Measurements from ENCODE around the gene MRPL55.

MRPL55 gene

DNA sequence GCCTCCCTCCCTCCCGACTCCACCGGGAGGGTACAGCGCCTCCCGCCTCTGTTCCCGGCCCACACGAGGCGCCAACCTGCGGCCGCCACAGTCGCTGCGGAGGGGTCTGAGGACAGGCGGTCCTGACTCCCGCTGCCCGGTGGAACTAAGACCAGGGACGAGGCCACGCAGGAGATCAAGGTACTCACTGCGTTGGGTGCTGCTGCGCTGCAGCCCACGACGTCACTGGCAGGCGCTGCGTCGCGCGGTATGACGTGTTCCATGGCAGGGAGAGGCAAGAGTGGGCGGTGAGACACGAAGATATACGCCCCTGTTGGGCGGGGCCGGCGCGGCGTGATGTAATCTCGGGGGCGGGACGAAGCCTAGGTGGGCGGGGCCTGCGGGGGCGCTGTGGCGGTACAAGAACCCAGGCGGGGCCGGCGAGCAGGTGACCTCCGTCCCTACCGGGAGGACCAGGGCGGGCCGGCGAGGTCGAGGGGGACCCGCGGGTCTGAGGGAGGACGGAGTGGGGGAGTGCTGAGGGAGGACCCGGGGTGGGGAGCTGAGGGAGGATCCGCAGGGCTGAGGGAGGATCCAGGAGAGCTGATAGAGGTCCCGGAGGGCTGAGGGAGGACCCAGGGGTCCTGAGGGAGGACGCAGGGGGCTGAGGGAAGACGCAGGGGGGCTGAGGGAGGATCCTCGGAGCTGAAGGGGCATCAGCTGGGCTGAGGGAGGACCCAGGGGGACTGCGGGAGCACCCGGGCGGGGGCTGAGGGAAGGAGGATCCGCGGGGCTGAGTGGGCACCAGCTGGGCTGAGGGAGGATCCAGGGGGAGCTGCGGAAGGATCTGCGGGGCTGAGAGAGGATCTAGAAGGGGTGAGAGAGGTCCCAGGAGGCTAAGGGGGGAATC is at the start of gene MRPL55:
MRPL55 (minus strand) TSS at position 227 of the 889 bp plus-strand sequence. CDS start 1,039 bp downstream, outside the sequence.
- peak; percentile 80 for DNase-seq

DNA sequence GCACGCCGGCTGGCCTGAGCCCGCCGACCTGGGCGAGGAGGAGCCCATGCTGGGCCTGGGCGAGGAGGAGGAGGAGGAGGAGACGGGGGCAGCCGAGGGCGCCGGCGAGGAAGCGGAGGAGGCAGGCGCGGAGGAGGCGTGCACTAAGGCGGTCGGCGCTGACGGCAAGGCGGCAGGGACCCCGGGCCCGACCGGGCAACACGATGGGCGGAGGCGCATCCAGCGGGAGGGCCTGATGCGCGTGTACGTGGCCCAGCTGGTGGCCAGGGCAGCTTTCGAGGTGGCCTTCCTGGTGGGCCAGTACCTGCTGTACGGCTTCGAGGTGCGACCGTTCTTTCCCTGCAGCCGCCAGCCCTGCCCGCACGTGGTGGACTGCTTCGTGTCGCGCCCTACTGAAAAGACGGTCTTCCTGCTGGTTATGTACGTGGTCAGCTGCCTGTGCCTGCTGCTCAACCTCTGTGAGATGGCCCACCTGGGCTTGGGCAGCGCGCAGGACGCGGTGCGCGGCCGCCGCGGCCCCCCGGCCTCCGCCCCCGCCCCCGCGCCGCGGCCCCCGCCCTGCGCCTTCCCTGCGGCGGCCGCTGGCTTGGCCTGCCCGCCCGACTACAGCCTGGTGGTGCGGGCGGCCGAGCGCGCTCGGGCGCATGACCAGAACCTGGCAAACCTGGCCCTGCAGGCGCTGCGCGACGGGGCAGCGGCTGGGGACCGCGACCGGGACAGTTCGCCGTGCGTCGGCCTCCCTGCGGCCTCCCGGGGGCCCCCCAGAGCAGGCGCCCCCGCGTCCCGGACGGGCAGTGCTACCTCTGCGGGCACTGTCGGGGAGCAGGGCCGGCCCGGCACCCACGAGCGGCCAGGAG is 49.3 kb upstream of the MRPL55 start:
- DNase-seq = no peak

DNA sequence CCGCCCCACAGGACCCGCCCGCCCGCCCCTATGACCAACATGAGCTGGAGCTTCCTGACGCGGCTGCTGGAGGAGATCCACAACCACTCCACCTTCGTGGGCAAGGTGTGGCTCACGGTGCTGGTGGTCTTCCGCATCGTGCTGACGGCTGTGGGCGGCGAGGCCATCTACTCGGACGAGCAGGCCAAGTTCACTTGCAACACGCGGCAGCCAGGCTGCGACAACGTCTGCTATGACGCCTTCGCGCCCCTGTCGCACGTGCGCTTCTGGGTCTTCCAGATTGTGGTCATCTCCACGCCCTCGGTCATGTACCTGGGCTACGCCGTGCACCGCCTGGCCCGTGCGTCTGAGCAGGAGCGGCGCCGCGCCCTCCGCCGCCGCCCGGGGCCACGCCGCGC is 48.6 kb upstream of the MRPL55 start:
- no peak for DNase-seq

DNA sequence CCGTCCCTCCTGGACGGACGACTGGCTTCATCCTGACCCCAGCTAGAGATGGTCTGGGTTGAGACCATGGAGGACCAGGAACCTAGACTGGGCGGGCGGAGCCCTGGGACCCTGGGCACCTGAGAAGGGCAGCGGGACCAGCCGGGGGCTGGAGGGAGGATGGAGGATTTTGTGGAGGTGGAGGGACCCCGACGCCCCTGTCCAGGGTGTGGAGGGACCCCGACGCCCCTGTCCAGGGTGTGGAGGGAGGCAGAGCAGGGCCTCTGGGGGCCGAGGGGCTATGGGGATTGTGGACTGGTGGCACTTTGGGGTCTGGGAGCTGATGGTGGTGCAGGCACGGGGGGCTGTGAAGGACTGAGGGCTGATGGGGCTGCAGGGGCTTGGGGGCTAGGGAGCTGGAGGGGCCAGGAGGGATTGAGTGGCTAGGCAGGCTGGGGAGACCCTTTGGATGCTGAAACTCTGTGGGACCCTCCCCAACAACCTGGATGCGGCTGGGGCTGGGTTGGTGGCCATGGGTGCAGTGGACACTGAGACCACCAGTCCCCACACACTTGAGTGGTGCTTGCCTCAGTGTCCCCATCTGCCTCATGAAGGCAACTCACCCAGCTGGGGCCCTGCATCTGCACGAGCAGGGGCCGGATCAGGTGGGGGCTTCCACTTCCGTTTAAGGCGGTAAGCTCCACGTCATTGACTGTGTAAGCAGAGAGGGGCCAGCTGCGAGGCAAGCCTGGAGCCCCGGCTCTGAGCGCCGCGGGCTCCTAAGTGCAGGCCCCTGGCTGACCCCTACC is 48.0 kb upstream of the MRPL55 start:
- no peak for DNase-seq

DNA sequence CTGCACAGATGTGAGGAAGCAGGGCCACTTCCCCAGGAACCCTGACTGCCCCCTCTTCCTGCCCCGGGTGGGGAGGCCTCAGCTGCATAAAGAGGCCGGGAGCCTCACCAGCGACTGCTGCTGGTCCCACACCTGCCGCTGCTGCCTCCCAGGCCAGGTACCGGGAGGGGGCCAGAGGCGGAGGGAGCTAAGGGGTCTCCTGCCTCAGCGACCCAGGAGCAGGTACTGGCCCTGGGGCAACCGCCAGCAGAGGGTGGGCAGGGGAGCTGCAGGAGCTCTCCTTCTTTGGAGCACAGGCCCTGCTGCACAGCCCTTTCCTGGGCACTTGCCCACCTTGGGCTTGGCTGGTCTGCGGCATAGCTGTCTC is 47.4 kb upstream of the MRPL55 start:
- no peak for DNase-seq

DNA sequence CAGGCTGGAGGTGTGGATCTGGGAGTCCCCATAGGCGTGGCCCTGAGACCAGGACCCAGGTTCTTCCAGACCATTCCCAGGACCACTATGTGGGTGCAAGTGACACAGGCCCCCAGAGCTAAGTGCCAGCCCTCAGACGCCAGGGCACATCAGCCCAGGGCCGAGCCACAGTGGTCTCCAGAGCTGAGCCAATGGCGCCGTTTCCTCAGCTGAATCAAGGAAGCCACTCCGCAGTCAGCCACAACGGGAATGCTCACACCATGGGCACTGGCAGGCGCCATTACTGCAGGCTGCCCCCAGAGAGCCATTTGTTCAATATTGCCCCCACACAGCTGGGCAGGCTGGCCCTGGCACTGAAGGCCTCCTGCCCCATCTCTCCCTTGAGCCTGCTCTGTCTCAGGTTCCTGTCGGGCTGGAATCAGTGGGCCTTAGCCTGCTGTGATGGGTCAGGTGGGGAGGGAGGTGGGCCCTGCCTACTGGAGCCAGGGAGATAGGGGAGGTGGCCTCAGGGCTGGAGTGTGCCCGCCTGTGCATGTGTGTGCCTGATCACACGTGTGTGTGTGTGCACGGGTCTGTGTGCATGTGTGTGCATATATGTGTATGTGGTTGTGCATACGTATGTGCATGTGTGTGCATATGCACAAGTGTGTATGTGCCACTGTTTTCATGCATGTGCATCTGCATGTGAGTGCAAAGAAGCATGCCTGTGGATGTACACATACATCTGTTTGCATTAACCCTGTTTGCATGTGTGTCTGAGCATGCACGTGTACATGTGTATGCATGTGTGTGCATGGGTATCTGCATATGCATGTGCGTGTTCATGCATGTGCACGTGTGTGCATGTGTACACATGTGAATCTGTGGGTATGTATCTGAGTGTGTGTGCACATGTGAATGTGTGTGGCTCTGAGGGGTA is 46.8 kb upstream of the MRPL55 start:
- no peak for DNase-seq

DNA sequence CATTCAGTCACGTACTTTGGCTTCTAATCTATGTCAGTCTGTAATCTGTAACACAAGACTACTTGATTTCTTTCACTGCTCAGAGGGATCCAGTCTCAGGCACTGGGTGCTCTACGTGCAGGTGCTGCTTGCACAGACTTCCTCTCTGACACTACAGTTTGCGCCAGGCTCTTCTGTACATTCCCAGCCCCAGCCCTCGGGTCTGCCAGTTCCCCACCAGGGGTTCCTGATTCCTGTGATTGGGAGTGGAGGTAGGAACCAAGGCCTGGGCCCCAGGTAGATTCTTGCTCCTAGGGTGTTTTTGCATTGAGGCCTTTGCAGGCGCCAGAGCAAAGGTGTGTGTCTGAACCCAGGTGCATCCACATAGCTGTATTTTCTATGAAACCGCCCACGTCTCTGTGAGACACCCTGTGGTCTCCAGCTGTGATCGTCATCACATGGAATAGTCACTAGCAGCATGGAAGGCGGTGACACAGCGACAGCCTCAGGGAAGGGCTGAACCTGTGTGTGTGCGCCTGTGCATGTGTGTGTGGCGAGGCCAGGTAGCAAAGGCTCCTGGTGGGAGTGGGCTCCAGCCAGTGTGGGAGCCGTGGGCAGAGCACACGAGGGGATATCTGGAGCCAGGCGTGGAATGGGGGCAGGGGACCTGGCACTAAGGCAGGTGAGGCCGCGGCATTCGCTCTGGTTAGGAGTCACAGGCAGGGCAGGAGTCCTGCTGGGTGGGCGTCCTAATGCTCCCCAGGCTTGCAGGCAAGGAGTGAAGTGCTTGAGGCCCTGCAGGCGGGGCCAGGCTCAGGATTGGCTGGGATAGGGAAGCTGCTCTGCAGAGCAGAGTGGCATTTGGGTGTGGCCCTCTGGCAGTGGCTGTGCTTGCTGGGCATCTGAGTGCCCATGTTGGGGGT is 45.8 kb upstream of the MRPL55 start:
- no peak for DNase-seq

DNA sequence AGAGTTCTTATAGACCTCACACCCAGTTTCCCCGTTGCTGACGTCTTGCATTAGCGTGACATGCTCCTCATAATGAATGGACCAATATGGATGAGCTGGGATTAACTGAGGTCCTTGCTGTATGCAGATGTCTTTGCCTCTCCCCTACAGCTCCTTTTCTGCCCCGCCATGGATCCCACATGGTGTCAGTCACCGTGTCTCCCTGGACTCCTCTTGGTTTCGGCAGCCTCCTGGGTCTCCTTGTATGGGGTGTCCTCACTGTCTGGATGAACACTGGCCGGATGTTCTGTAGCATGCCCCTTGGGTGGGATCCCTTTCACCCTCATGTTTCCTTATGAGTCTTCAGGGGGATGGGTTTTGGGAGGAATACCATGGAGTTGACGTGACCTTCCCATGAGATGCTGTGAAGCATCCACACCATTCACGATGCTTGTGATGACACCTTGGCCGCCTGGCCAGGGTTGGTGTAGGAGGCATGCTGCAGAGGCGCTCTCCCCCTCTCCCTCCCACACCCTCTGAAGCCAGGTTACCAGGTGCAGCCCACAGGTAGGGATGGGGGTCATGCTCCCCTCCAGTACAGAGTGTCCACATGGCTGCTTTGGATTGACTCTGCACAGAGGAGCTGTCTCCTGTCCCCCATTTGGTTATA is 45.0 kb upstream of the MRPL55 start:
- DNase-seq = no peak

DNA sequence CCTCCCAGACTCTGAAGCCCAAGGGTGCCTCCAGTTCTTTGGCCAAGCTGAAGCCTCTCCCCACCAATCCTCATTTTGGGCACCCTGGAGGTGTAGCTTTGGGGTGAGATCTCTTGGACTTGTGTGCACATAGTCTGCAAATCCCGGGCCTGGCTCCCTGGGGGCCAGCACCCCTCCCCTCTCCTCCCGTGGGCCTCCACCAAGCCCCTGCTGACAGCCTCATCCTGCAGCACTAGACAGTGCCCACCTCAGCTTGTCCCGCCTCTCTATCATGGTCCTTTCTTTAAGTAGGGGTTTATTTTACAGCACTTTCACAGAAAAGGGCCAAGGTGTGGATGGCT is 43.8 kb upstream of the MRPL55 start:
- DNase-seq = no peak

DNA sequence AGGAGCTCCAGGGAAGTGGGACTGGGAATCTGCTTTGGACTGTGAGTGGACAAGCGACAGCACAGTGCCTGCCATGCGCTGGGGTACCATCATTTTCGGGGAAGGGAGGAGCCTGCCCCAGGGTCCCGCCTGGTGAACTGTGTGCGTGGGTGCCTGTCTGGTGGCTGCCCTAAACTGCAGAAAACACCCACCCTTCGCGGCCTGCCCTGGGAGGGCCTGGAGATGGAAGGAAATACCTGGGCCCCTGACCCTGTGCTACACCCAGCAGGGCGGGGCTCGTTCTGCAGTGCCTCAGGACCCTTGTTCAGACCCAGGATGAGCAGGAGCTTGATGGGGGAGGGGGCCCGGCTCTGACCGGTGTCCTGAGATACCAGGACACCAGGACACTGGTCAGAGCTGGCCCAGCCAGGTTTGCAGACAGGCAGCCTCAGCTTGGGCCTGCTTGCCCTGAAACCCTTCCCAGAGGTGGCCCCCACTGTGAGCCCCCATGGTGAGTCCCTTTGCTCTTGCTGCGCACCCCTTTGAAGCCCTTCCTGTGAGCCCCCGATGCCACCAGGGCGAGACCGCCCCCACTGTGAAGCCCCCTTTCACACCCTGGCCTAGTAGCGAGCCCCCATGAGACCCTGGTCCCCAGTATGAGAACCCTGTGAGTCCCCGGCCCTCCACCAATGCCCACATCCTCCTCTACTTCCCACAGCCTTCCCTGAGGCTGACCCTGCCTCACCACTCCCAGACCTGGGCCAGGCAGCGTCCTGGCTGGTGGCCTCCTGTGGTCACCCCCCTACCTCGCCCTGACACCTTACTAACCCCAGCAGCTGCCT is 43.2 kb upstream of the MRPL55 start:
- no peak for DNase-seq

DNA sequence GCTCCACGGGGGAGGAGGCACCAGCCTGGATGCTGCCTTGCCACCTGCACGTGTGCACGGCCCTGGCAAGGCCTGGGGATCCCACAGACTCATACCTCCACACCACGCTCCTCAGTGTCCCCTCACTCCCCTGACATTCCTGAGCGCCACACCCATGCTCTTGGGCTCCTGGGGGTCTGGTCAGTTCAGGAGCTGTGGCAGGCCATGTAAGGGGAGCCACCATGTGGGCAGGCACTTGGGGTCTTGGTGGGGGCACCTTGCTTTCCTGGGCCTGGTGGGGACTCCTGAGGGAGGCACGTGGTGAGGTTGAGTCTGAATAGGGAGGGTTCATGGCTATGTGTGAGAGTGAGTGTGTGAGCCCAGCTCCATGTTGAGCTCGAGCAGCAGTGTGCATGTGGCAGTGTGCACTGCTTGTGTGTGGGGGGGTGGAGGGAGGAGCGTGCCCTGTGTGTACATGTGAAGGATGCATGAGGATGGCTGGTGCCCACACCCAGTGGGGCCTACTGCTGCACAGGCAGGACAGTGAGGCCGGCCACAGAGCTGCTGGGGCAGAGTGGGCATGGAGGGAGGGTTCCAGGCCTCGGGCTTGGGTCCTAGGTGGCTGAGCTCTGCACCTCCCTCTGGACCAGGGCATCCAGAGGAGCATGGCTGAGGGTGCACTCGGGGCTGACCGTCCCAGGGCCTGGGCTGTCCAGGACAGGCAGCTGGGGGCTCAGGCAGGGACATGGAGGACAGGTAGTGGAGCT is 42.3 kb upstream of the MRPL55 start:
- no peak for DNase-seq

DNA sequence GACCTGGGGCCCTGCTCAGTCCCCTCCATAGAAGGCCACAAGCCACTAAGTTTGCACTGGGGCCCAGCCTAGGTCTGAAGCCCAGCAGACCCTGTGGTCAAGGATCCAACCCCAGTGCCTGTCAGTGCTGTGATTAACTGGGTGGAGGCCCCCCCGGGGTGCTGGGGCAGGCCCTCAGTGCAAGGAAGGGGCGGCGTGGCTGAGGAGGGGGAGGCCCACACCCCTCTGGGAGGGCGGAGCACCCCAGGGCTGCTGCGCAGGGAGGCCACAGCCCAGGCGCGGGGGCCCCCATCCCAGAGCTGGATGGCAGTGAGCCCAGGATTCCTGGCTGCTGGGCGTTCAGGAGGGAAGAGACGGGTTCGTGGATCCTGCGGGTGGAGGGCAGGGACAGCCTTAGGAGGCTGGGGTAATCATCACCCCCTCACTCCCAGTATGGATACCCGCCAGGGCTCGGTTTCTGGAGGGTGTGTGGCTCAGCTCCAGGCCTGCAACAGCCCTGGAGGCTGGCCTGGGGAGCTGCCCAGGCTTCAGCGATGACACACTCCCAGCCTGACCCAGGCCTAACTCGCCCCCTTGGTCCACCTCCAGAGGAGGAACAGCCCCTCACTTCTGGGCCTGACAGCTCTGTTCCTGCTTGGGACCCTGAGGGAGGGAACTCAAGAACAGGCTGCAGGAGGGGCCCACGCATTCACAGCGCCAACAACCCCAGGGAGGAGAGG is 41.5 kb upstream of the MRPL55 start:
- no peak for DNase-seq

DNA sequence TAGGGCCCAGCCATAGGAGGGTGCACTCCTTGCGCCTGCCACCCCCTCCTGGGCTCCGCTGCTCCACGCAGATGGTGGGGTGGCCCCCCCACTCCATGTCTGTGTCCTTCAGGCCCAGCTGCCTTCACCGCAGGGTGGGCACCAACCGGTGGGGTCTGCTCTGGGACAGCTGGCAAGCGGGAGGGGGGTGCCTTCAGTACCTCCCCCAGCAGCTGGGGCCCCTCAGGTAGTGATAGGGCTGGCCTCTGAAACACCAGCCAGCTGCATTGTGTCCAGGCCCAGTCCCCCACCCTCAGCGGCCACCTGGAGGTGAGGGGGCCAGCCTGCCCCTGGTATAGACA is 41.0 kb upstream of the MRPL55 start:
- no peak for DNase-seq

DNA sequence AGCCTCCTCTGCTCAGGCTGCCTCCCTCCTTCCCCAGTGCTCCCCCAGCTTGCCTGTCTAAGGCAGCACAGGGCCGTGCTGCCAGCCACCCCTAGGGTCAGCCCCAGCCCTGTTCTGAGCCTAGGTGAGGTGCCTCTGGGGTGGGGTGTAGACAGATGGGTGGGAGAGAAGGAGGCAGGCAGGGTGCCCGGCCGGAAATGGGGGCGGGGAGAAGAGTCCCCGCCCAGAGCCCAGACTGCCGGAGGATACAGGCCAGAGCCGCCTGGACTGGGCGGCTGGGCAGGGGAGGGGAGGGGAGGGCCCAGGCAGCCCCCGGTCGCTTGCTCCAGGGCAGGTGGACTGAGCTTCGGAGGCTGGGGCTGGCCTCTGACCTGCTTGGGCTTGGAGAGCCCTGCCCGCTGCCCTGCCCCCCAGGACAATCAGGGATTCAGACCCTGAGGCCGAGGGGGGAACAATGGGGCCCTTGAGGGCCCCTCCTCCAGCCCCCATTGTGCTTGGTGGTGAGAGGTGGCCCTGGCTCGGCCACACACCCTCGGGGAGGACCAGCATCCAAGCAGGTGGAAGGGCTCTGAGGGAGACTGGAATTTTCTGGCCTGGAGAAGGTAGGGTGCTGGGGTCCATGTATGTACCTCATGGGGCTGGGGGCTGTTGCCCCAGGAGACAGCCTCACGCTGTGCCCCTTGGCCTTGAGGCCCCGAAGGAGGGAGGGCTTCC is 40.5 kb upstream of the MRPL55 start, which contains the start of gene GJC2:
GJC2 (plus strand) TSS at position 525 of the 714 bp plus-strand sequence. CDS start 7,829 bp downstream, outside the sequence.
- no peak for DNase-seq

DNA sequence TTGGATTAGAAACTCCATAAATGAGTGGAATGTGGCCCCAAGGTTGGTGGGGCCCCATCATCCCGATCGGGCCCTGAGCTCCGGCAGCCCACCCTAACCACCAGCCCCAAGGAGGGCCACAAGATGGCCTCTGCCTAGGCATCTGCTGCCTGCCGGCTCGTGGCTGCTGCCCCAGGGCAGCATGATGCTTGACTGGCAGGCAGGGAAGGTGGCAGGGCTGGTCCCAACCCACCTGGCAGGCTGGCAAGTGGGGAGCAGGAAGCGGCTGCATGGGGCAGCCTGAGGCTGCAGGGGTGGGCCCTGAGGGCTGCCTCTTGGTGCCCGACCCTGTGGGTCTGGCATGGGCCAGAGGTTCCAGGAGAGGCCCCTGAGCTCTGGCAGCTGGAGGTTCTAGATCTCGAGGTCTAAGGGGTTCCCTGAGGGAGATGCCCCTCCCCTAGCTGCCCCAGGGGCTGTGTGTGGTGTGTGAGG is 39.9 kb upstream of the MRPL55 start:
- no peak for DNase-seq

DNA sequence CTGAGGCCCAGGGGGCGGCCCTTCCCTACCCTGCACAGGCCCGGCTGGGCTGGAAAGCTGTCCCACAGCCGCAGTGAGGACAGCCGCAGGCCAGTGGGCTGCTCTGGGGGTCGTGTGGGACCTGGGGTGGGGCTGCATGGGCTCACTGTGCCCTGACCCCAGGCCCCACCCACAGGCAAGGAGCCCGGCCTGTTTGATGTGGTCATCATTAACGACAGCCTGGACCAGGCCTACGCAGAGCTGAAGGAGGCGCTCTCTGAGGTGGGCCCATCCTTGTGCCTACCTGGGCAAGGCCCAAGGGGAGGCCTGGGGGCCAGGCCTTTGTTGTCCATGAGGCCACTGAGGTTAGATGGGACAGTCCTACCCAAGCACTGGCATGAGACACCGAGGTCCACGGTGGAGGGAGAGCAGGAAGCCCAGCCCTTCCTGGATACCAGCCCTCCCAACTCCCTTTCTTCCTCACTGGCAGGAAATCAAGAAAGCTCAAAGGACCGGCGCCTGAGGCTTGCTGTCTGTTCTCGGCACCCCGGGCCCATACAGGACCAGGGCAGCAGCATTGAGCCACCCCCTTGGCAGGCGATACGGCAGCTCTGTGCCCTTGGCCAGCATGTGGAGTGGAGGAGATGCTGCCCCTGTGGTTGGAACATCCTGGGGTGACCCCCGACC is 39.2 kb upstream of the MRPL55 start:
- DNase-seq = no peak

DNA sequence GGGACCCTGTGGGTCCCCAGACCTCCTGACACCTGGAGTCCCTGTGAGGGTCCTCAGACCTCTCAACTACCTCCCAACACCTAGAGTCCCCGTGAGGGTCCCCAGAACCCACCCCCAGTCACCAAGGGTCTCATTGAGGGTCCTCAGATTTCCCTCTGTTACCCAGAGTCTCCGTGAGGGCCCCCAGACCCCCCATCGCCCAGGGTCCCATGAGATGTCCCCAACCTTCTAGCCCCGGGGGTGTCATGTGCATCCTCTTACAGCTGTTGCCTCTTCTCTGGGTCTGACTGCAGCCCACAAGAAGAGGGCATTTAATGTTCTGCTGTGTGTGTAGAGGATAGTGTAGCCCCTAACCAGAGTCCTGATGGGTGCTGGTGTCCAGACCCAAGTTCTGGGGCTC is 38.7 kb upstream of the MRPL55 start:
- no peak for DNase-seq
